H1 (cell line): ENCODE measurements around the gene SLC15A3. TPM values are rescaled to one million over a fixed set of nuclear protein-coding genes. Genes with fewer than 3 reads are reported as not detected.
A peak's percentile ranks its signal among the peaks of the same experiment; 100 is the strongest.

Source experiments
- ATF2 ChIP-seq: IDR thresholded peaks from 2 replicates; pipeline ENCODE4 v1.6.1; 2012; ENCODE audit warnings: low read length, inconsistent platforms
- ATF3 ChIP-seq: IDR thresholded peaks from 2 replicates; pipeline ENCODE4 v1.6.1; 2011; ENCODE audit warnings: low read depth, mild to moderate bottlenecking, low read length; ENCODE audit not compliant: insufficient read depth
- CBX5 ChIP-seq: fragments of 300-800, 300-1000 bp; sonication (generic); IDR thresholded peaks from 2 replicates; pipeline ENCODE4 v1.7.1; 2016; ENCODE audit warnings: antibody characterized with exemption, low read length, low read depth
- CBX8 ChIP-seq: fragments of 300-800, 300-1000 bp; sonication (generic); IDR thresholded peaks from 2 replicates; pipeline ENCODE4 v1.7.1; 2016; ENCODE audit warnings: low read depth, low read length, borderline replicate concordance
- CTCF ChIP-seq, 3 experiments: IDR thresholded peaks; 1 replicate in 2 of 3; 2 replicates in 1 of 3; pipeline versions ENCODE4 v1.5.1 to v1.6.1; 2011; ENCODE audit warnings: low read length in 3 of 3, mild to moderate bottlenecking in 3 of 3, inconsistent platforms in 2 of 3, low read depth in 1 of 3, moderate library complexity in 1 of 3; ENCODE audit not compliant: insufficient read depth in 1 of 3; ENCODE audit errors: control extremely low read depth in 1 of 3
- EGR1 ChIP-seq: IDR thresholded peaks from 2 replicates; pipeline ENCODE4 v1.6.1; 2011; ENCODE audit warnings: low read depth, low read length, borderline replicate concordance
- FOSL1 ChIP-seq: IDR thresholded peaks from 2 replicates; pipeline ENCODE4 v1.6.1; 2011; ENCODE audit warnings: mild to moderate bottlenecking, low read depth, low read length, moderate library complexity; ENCODE audit not compliant: insufficient read depth
- GTF2F1 ChIP-seq: IDR thresholded peaks from 2 replicates; pipeline ENCODE4 v1.6.1; 2012; ENCODE audit warnings: low read depth, low read length, improper control_type of control experiment, borderline replicate concordance
- HDAC2 ChIP-seq, 2 experiments: fragments of 300-600 bp in 1 of 2; sonication (generic) in 1 of 2; IDR thresholded peaks; 2 replicates each; pipeline ENCODE4 v1.6.1; 2011 to 2012; ENCODE audit warnings: low read depth in 2 of 2, low read length in 2 of 2, mild to moderate bottlenecking in 2 of 2, moderate library complexity in 2 of 2, borderline replicate concordance in 1 of 2, inconsistent platforms in 1 of 2
- JUN ChIP-seq: IDR thresholded peaks from 2 replicates; pipeline ENCODE4 v1.6.1; 2011; ENCODE audit warnings: low read depth, mild to moderate bottlenecking, improper control_type of control experiment, low read length
- KDM4A ChIP-seq: IDR thresholded peaks from one replicate; pipeline ENCODE4 v1.7.1; 2012; ENCODE audit warnings: low read depth, mild to moderate bottlenecking, moderate library complexity, low read length, inconsistent platforms; ENCODE audit not compliant: severe bottlenecking
- MAX ChIP-seq: IDR thresholded peaks from 2 replicates; pipeline ENCODE4 v1.6.1; 2012; ENCODE audit warnings: inconsistent platforms
- PHF8 ChIP-seq: fragments of 200-600 bp; sonication (generic); conservative IDR thresholded peaks from 2 replicates; pipeline ENCODE4 v1.7.1; 2012; ENCODE audit warnings: low read depth, mild to moderate bottlenecking, inconsistent platforms, low read length, moderate library complexity
- POLR2A ChIP-seq, 2 experiments: IDR thresholded peaks; 1 replicate in 1 of 2; 2 replicates in 1 of 2; pipeline ENCODE4 v1.6.1; 2011; ENCODE audit warnings: low read depth in 2 of 2, low read length in 2 of 2, mild to moderate bottlenecking in 2 of 2; ENCODE audit errors: control extremely low read depth in 1 of 2
- SIRT6 ChIP-seq: IDR thresholded peaks from one replicate; pipeline ENCODE4 v1.7.1; 2012; ENCODE audit warnings: low read length, inconsistent platforms
- SP2 ChIP-seq: IDR thresholded peaks from 2 replicates; pipeline ENCODE4 v1.6.1; 2012; ENCODE audit warnings: mild to moderate bottlenecking, low read length, inconsistent platforms
- TAF1 ChIP-seq: IDR thresholded peaks from 2 replicates; pipeline ENCODE4 v1.6.1; 2011; ENCODE audit warnings: mild to moderate bottlenecking, low read depth, low read length
- TBP ChIP-seq: IDR thresholded peaks from 2 replicates; pipeline ENCODE4 v1.6.1; 2011; ENCODE audit warnings: low read depth, low read length, improper control_type of control experiment
- YY1 ChIP-seq: IDR thresholded peaks from 2 replicates; pipeline ENCODE4 v1.6.1; 2011; ENCODE audit warnings: low read depth, mild to moderate bottlenecking, low read length
- polyA plus RNA-seq, 7 experiments: library from polyadenylated mRNA; depleted of rRNA in 3 of 7; stranded (reverse) in 5 of 7; unstranded in 2 of 7; fragments of >200 nt in 5 of 7; fragments of 200-250 nt in 2 of 7; gene quantifications; 1 replicate in 5 of 7; 2 replicates in 1 of 7; 4 replicates in 1 of 7; pipeline versions ENCODE4 v1.2.1 to v1.2.3, GENCODE V29; 2011 to 2013; ENCODE audit warnings: missing spikeins in 2 of 7, mixed read lengths in 2 of 7
- total RNA-seq: library from RNA; stranded (reverse); fragmentation: NEBNext Ultra II Directional; extraction: Animal tissue kit (Norgen Biotek cat#: 25700); gene quantifications from 2 replicates; pipeline ENCODE4 v1.2.1, GENCODE V29; 2021

Gene SLC15A3
- total and polyA plus RNA-seq, 2 of the 8 experiments (the other 6 are each of a cell fraction or from before 2014, with no cell fraction given), result 25.8 to 31.0 TPM

GRCh38 chr11:60906132-60906972 is 45.6 kb downstream of the SLC15A3 start, which contains the start of gene PRPF19 (continued):
- TF ChIP-seq ATF2 (no peak), CBX5 (no peak), CBX8 (no peak), SP2 (no peak), KDM4A (peak; percentile 79), PHF8 (peak; percentile 79), HDAC2 (IDR thresholded peaks at IDR 0.05; ENCODE audit: borderline replicate concordance in 1 of 2, low read depth in 2 of 2, low read length in 2 of 2) (peak; percentile 44 to 74; a peak in 2 of 4 replicates), SIRT6 (no peak), YY1 (peak; percentile 58; the same call in 1 of the 2 replicates), MAX (peak; percentile 83), CTCF (IDR thresholded peaks at IDR 0.05; ENCODE audit: control extremely low read depth in 1 of 3, insufficient read depth in 1 of 3, low read depth in 1 of 3, low read length in 3 of 3) (peak in 1 of 3 experiments; percentile 6; a peak in 1 of 4 replicates), POLR2A (IDR thresholded peaks at IDR 0.05; ENCODE audit: control extremely low read depth in 1 of 2, low read depth in 2 of 2, low read length in 2 of 2) (peak; percentile 49 to 69), EGR1 (no peak), GTF2F1 (no peak), TBP (peak; percentile 68), FOSL1 (no peak), ATF3 (no peak), JUN (no peak), TAF1 (peak; percentile 81)
